PFSK-1 (cell line): ENCODE results near the gene ITSN2.

Experiments
- POLR2AphosphoS5 ChIP-seq: IDR thresholded peaks from 2 replicates; pipeline ENCODE4 v1.6.1; 2012; ENCODE audit warnings: low read depth, mild to moderate bottlenecking, control low read depth, low read length, moderate library complexity
- TAF1 ChIP-seq: IDR thresholded peaks from 2 replicates; pipeline ENCODE4 v1.6.1; 2012; ENCODE audit warnings: low read length, control low read depth, borderline replicate concordance; ENCODE audit not compliant: insufficient read depth
- TF ChIP-seq, protein P1 (sequence below), 2 experiments: IDR thresholded peaks; 2 replicates each; pipeline versions ENCODE4 v1.6.1 to v1.8.0; 2011 to 2012; ENCODE audit warnings: low read depth in 2 of 2, low read length in 2 of 2, control low read depth in 1 of 2, inconsistent platforms in 1 of 2, mild to moderate bottlenecking in 1 of 2, moderate library complexity in 1 of 2; ENCODE audit not compliant: insufficient read depth in 1 of 2

DNA sequence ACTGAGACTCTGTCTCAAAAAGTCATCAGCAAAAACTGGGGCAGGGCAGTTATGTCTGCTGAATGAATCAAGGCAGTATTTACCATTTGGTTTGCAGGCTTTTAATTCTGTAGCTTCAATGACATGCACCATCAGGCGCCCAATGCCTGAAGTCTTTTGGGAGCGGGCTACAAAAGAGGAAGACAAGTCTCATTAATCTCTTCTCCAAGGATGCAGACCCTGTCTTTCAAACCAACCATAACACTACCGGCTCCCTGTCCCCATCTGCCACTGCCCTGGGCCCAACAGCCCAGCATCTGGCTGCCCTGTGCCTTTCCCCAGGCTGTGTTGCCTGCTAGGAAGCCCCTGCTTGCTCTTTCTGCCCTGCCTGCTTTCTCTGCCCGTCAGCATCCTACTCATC, 155.2 kb downstream of the ITSN2 start:
- TF ChIP-seq POLR2AphosphoS5 (no peak), TAF1 (no peak)
- TF ChIP-seq, protein P1, sequence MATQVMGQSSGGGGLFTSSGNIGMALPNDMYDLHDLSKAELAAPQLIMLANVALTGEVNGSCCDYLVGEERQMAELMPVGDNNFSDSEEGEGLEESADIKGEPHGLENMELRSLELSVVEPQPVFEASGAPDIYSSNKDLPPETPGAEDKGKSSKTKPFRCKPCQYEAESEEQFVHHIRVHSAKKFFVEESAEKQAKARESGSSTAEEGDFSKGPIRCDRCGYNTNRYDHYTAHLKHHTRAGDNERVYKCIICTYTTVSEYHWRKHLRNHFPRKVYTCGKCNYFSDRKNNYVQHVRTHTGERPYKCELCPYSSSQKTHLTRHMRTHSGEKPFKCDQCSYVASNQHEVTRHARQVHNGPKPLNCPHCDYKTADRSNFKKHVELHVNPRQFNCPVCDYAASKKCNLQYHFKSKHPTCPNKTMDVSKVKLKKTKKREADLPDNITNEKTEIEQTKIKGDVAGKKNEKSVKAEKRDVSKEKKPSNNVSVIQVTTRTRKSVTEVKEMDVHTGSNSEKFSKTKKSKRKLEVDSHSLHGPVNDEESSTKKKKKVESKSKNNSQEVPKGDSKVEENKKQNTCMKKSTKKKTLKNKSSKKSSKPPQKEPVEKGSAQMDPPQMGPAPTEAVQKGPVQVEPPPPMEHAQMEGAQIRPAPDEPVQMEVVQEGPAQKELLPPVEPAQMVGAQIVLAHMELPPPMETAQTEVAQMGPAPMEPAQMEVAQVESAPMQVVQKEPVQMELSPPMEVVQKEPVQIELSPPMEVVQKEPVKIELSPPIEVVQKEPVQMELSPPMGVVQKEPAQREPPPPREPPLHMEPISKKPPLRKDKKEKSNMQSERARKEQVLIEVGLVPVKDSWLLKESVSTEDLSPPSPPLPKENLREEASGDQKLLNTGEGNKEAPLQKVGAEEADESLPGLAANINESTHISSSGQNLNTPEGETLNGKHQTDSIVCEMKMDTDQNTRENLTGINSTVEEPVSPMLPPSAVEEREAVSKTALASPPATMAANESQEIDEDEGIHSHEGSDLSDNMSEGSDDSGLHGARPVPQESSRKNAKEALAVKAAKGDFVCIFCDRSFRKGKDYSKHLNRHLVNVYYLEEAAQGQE (IDR thresholded peaks at IDR 0.05; ENCODE audit: insufficient read depth in 1 of 2, low read depth in 2 of 2, low read length in 2 of 2) = no peak
